Transverse colon (tissue), 4 donors: Measurements from ENCODE around the gene CABP7. TPM values are rescaled to one million over a fixed set of nuclear protein-coding genes. Genes with fewer than 3 reads are reported as not detected.

Source experiments
- DNase-seq: peaks from one replicate; pipeline ENCODE4 v3.0.0-alpha.2; 2019
- H3K27ac ChIP-seq, 4 donors: fragments of 200-600 bp; sonication (generic); 2 replicates each; pipeline ENCODE4 v1.5.1; 2016 to 2018; ENCODE audit warnings: inconsistent platforms in 4 of 4
- H3K27me3 ChIP-seq: fragments of 200-600 bp; sonication (generic); 2 replicates; pipeline ENCODE4 v1.5.1; 2017; ENCODE audit warnings: inconsistent platforms
- H3K36me3 ChIP-seq, 4 donors: fragments of 200-600 bp; sonication (generic); 2 replicates each; pipeline ENCODE4 v1.5.1; 2017 to 2019; ENCODE audit warnings: inconsistent platforms in 4 of 4
- H3K4me1 ChIP-seq, 4 donors: fragments of 200-600 bp; sonication (generic); 2 replicates each; pipeline ENCODE4 v1.5.1; 2017 to 2020; ENCODE audit warnings: inconsistent platforms in 4 of 4
- H3K4me3 ChIP-seq, 4 donors: fragments of 200-600 bp; sonication (generic); 1 replicate in 1 of 4; 2 replicates in 3 of 4; pipeline versions ENCODE4 v1.5.1 to v1.6.1; 2017 to 2019; ENCODE audit warnings: inconsistent platforms in 4 of 4
- H3K9me3 ChIP-seq, 2 donors: fragments of 200-600 bp; sonication (generic); 2 replicates each; pipeline ENCODE4 v1.5.1; 2017 to 2019; ENCODE audit warnings: inconsistent platforms in 2 of 2
- EP300 ChIP-seq: sonication (generic); formaldehyde crosslinking; IDR thresholded peaks from one replicate; pipeline ENCODE4 v1.6.1; 2017; ENCODE audit warnings: antibody characterized with exemption, low read depth
- POLR2A ChIP-seq: fragments of 450-650 bp; IDR thresholded peaks from one replicate; pipeline ENCODE4 v1.6.1; 2016; ENCODE audit warnings: antibody characterized with exemption, mild to moderate bottlenecking, moderate library complexity
- POLR2AphosphoS5 ChIP-seq, 3 donors: sonication (generic); formaldehyde crosslinking; IDR thresholded peaks; one replicate each; pipeline ENCODE4 v1.6.1; 2016; ENCODE audit warnings: antibody characterized with exemption in 3 of 3
- WGBS, 2 donors: methylation state at CpG; one replicate each; pipeline ENCODE4 v1.1.5; 2018; ENCODE audit warnings: low coverage in 1 of 2; 5-methylcytosine and 5-hydroxymethylcytosine counted together
- in situ Hi-C, 4 donors: fragments of 200-750 bp; cut with MboI; loops; one replicate each; pipeline versions ENCODE4 v1.15.0 to v1.15.1; 2017; ENCODE audit warnings: low sequenced_read_pairs in 3 of 4, low pct_ligation_motif_present in 1 of 4, low pct_unique_long_range_greater_than_20kb in 1 of 4
- intact Hi-C: fragments of 100-400 bp; cut with DNase I; formaldehyde crosslinking; loops from one replicate; pipeline ENCODE4 v1.15.1; 2023; ENCODE audit warnings: low total_unique reads
- total RNA-seq, 4 donors: library from RNA; depleted of rRNA; stranded (reverse); fragments of >200 nt; gene quantifications; one replicate each; pipeline ENCODE4 v1.1.0, GENCODE V29; 2016
- TF ChIP-seq, protein P1 (sequence below), 5 experiments: fragments of 200-600 bp in 3 of 5; fragments of 450-650 bp in 2 of 5; sonication (generic) in 3 of 5; IDR thresholded peaks; 1 replicate in 2 of 5; 2 replicates in 3 of 5; pipeline ENCODE4 v1.5.1; 2016 to 2017; ENCODE audit warnings: antibody characterized with exemption in 5 of 5, inconsistent platforms in 3 of 5, mild to moderate bottlenecking in 2 of 5, moderate library complexity in 1 of 5

CABP7 gene
- total RNA-seq, 4 donors from 2014 or later, result not detected

DNA sequence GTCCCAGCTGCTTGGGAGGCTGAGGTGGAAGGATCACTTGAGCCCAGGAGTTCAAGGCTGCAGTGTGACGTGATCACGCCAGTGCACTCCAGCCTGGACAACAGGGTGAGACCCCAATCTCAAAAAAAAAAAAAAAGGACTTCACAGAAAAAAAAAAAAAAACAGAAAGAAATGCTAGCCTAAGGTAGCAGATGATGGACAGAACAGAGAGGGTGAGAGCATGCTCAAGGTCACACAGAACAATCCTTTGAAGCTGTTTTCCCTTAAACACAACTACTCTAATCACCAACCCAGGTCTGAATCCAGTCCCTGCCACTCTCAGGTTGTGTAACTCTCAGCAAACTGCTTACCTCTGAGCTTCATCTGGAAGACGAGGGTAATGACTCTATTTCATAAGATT is 37.3 kb downstream of the CABP7 start:
- H3K27me3 ChIP-seq, result no peaks in the 10 kb centered on the region
- TF ChIP-seq, protein P1, sequence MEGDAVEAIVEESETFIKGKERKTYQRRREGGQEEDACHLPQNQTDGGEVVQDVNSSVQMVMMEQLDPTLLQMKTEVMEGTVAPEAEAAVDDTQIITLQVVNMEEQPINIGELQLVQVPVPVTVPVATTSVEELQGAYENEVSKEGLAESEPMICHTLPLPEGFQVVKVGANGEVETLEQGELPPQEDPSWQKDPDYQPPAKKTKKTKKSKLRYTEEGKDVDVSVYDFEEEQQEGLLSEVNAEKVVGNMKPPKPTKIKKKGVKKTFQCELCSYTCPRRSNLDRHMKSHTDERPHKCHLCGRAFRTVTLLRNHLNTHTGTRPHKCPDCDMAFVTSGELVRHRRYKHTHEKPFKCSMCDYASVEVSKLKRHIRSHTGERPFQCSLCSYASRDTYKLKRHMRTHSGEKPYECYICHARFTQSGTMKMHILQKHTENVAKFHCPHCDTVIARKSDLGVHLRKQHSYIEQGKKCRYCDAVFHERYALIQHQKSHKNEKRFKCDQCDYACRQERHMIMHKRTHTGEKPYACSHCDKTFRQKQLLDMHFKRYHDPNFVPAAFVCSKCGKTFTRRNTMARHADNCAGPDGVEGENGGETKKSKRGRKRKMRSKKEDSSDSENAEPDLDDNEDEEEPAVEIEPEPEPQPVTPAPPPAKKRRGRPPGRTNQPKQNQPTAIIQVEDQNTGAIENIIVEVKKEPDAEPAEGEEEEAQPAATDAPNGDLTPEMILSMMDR (IDR thresholded peaks at IDR 0.05), result no peak
- TF ChIP-seq EP300, result no peak
- no peak for TF ChIP-seq POLR2A
- TF ChIP-seq POLR2AphosphoS5 (IDR thresholded peaks at IDR 0.05), result no peak
- DNase-seq, result no peak
- no peak overlapping the region for H3K4me3 ChIP-seq
- no peak overlapping the region for H3K27ac ChIP-seq
- H3K9me3 ChIP-seq, result no peaks in the 10 kb centered on the region
- no peaks in the 10 kb centered on the region for H3K36me3 ChIP-seq
- WGBS, 2 donors, result 83 to 86% methylated on average over 1 to 3 of the region's 3 CpGs
- in situ Hi-C loops, result no loop called here
- H3K4me1 ChIP-seq, result no peaks in the 10 kb centered on the region
- intact Hi-C loops, result no loop called here

GRCh38 chr22:29758068-29758622 is 38.3 kb downstream of the CABP7 start:
- Histone ChIP-seq H3K27me3 (no peaks in the 10 kb centered on the region), H3K4me3 (no peak overlapping the region), H3K27ac (no peak overlapping the region), H3K9me3 (no peaks in the 10 kb centered on the region), H3K4me1 (no peaks in the 10 kb centered on the region), H3K36me3 (no peaks in the 10 kb centered on the region)
- no peak for DNase-seq
- WGBS, 2 donors, result 53 to 89% methylated on average over 2 to 7 of the region's 7 CpGs
- in situ Hi-C loops (no loop called here), intact Hi-C loops (no loop called here)
- TF ChIP-seq, protein P1 (IDR thresholded peaks at IDR 0.05), result no peak
- TF ChIP-seq EP300, result no peak
- TF ChIP-seq POLR2AphosphoS5 (IDR thresholded peaks at IDR 0.05), result no peak
- no peak for TF ChIP-seq POLR2A

DNA sequence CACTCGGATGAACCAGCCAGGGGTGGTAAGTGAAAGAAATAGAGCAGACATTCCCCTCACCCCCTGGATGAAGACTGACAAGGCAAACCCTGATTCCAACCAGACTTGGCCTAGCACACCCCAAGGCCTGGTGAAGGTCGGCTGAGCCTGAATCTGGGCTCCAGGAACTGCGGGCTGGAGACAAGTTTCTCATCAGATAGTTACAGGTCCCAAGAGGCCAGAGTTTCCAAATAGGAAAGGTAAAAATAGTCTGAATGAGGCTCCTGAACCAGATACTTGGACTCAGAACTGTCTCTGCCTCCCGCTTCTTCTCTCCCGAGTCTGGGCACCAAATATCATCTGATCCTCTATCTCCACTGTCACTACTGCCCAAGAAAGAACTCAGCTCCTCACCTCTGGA is 39.2 kb downstream of the CABP7 start:
- no peaks in the 10 kb centered on the region for H3K36me3 ChIP-seq
- no peak for DNase-seq
- H3K4me1 ChIP-seq, result no peaks in the 10 kb centered on the region
- no peaks in the 10 kb centered on the region for H3K27me3 ChIP-seq
- H3K4me3 ChIP-seq, result no peak overlapping the region
- intact Hi-C loops, result no loop called here
- TF ChIP-seq POLR2A (no peak), EP300 (no peak)
- TF ChIP-seq, protein P1 (IDR thresholded peaks at IDR 0.05), result no peak
- H3K27ac ChIP-seq, result no peak overlapping the region
- H3K9me3 ChIP-seq, result no peaks in the 10 kb centered on the region
- in situ Hi-C loops, result no loop called here
- 86% methylated on average over 5 of the region's 5 CpGs; no CpG with 5 or more reads in 1 of the 2 donors for WGBS, 2 donors

DNA sequence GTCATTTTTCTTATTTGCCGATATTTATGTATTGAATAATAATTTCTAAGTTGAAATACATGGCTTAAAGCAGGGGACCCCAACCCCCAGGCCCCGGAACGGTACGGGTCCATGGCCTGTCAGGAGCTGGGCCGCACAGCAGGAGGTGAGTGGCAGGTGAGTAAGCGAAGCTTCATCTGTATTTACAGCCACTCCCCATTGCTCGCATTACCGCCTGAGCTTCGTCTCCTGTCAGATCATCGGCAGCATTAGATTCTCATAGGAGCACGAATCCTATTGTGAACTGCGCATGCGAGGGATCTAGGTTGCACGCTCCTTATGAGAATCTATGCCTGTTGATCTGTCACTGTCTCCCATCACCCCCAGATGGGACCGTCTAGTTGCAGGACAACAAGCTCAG is 42.5 kb downstream of the CABP7 start:
- in situ Hi-C loops (no loop called here), intact Hi-C loops (no loop called here)
- 79 to 91% methylated on average over 15 of the region's 15 CpGs for WGBS, 2 donors
- TF ChIP-seq POLR2A (no peak), POLR2AphosphoS5 (IDR thresholded peaks at IDR 0.05) (no peak), EP300 (no peak)
- TF ChIP-seq, protein P1 (IDR thresholded peaks at IDR 0.05), result no peak
- no peaks in the 10 kb centered on the region for H3K9me3 ChIP-seq
- H3K27me3 ChIP-seq, result no peaks in the 10 kb centered on the region
- H3K27ac ChIP-seq, result no peak overlapping the region
- DNase-seq, result no peak
- H3K4me3 ChIP-seq, result no peak overlapping the region
- H3K4me1 ChIP-seq, result peaks cover 8 to 11% (median 9%) of the 10 kb centered on the region in 4 donors
- H3K36me3 ChIP-seq, result no peaks in the 10 kb centered on the region
